NCI-H526 (cell line): ENCODE results near the gene TNFAIP3.
"Not testable (repeated sequence)": the region's sequence is repeated elsewhere in the genome, so short reads cannot be mapped to it uniquely, and the experiment has no call there.

Experiments used
- DNase-seq, 2 experiments: peaks; one replicate each; lab custom pipeline; 2025; lab: John Stamatoyannopoulos, UW

The TNFAIP3 gene

DNA sequence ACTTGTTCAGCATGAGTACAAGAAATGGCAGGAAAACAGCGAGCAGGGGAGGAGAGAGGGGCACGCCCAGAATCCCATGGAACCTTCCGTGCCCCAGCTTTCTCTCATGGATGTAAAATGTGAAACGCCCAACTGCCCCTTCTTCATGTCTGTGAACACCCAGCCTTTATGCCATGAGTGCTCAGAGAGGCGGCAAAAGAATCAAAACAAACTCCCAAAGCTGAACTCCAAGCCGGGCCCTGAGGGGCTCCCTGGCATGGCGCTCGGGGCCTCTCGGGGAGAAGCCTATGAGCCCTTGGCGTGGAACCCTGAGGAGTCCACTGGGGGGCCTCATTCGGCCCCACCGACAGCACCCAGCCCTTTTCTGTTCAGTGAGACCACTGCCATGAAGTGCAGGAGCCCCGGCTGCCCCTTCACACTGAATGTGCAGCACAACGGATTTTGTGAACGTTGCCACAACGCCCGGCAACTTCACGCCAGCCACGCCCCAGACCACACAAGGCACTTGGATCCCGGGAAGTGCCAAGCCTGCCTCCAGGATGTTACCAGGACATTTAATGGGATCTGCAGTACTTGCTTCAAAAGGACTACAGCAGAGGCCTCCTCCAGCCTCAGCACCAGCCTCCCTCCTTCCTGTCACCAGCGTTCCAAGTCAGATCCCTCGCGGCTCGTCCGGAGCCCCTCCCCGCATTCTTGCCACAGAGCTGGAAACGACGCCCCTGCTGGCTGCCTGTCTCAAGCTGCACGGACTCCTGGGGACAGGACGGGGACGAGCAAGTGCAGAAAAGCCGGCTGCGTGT is 11.6 kb downstream of the TNFAIP3 start:
- DNase-seq, result no peak

DNA sequence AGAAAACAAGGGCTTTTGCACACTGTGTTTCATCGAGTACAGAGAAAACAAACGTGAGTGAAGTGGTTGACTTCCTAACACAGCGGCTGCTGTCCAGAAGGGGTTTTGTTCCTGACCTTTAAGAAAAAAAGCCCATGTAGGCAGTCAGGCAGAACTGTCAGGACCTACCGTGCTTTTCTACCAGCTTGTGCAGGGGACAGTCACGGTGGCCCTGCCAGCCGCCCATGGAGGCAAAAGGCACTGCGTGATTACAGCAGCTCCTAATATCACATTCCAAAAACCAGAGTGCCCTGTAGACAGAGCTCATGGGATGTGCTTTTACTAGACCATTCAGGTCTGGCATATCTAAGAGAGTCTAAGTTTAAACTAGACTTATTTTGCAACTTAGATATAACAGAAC is 12.2 kb downstream of the TNFAIP3 start:
- DNase-seq, result no peak

DNA sequence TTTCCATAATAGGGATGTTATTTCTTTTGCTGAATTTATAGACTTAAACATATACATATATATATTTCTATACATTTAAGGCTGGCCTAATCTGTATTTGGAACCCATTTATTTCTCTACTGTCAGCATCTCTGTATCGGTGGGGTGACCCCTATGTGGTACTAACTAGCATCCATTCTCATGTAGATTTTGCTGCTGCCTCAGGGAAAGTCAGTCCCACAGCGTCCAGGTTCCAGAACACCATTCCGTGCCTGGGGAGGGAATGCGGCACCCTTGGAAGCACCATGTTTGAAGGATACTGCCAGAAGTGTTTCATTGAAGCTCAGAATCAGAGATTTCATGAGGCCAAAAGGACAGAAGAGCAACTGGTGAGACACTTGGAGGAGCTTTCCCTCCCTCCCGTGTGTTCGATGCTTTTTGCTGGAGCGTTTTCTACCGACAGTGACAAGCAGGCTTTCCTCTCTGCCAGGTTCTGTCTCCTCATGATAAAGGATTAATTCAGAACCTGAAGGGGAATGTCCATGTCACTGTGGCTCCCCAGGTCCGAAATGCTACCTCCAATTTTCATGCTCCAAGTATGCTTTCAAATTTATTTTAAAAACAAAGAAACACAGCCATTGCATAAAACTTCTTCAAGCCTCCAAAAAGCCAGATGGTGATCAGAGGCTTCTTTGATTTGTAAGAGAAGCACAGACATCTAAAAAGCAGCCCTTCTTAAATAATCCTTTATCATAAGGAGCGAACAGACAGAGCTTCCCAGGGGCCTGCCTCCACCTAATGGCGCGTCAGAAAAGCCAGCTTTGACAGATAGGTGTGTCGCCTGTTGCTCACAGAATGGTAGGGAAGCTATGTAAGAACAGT is 13.1 kb downstream of the TNFAIP3 start:
- no peak for DNase-seq

DNA sequence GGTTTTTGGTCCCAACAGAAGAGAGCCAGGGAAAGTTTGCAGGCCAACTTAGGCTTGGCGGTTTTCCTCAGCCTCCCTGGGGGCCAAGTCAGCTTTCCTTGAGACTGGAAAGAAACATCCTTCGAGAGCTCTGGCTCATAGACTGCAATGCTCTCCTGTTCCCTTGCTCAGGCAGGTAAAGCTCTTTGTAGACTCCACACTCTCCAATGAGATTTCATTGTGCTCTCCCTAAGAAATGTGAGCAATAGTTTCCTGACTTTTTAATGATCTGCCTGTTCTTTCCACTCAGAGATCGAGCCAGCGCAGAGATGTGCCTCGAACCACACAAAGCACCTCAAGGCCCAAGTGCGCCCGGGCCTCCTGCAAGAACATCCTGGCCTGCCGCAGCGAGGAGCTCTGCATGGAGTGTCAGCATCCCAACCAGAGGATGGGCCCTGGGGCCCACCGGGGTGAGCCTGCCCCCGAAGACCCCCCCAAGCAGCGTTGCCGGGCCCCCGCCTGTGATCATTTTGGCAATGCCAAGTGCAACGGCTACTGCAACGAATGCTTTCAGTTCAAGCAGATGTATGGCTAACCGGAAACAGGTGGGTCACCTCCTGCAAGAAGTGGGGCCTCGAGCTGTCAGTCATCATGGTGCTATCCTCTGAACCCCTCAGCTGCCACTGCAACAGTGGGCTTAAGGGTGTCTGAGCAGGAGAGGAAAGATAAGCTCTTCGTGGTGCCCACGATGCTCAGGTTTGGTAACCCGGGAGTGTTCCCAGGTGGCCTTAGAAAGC is 13.9 kb downstream of the TNFAIP3 start:
- no peak for DNase-seq

DNA sequence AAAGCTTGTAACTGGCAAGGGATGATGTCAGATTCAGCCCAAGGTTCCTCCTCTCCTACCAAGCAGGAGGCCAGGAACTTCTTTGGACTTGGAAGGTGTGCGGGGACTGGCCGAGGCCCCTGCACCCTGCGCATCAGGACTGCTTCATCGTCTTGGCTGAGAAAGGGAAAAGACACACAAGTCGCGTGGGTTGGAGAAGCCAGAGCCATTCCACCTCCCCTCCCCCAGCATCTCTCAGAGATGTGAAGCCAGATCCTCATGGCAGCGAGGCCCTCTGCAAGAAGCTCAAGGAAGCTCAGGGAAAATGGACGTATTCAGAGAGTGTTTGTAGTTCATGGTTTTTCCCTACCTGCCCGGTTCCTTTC is 14.4 kb downstream of the TNFAIP3 start:
- DNase-seq, result no peak

DNA sequence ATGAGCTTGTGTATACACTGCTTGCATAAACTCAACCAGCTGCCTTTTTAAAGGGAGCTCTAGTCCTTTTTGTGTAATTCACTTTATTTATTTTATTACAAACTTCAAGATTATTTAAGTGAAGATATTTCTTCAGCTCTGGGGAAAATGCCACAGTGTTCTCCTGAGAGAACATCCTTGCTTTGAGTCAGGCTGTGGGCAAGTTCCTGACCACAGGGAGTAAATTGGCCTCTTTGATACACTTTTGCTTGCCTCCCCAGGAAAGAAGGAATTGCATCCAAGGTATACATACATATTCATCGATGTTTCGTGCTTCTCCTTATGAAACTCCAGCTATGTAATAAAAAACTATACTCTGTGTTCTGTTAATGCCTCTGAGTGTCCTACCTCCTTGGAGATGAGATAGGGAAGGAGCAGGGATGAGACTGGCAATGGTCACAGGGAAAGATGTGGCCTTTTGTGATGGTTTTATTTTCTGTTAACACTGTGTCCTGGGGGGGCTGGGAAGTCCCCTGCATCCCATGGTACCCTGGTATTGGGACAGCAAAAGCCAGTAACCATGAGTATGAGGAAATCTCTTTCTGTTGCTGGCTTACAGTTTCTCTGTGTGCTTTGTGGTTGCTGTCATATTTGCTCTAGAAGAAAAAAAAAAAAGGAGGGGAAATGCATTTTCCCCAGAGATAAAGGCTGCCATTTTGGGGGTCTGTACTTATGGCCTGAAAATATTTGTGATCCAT is 15.3 kb downstream of the TNFAIP3 start:
- no peak for DNase-seq

DNA sequence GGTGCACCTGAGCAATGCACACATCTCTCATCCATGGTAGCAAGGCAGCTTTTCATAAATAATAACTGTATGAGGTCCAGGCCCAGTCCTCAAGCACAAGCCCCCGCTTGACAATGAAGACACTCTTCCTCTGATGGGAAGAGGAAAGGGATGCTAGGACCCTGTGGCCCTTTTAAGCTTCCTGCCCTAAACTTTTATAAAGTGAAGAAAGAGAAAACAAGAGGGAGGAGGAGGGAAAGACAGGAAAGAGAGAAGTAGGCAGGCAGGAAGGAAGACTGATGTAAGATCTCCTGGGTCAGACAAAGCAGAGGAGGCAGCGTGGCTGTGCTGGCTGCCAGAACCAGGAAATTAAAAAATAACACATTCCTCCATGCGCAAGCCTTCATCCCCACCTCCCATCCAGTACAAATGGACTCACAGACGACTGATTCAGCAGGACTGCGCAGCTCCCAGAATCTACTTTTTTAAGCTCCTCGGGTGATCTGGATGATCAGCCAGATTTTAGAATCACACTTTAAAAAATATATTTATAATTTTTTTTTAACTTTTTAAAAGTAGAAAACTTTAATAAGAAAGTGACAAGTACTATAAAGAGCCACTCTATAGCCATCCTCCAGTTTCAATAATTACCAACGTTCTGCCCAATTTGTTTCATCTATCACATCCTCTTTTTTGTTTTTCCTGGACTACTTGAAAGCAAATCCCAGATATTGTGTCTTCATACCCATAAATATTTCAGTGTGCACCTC is 16.5 kb downstream of the TNFAIP3 start:
- no peak for DNase-seq

DNA sequence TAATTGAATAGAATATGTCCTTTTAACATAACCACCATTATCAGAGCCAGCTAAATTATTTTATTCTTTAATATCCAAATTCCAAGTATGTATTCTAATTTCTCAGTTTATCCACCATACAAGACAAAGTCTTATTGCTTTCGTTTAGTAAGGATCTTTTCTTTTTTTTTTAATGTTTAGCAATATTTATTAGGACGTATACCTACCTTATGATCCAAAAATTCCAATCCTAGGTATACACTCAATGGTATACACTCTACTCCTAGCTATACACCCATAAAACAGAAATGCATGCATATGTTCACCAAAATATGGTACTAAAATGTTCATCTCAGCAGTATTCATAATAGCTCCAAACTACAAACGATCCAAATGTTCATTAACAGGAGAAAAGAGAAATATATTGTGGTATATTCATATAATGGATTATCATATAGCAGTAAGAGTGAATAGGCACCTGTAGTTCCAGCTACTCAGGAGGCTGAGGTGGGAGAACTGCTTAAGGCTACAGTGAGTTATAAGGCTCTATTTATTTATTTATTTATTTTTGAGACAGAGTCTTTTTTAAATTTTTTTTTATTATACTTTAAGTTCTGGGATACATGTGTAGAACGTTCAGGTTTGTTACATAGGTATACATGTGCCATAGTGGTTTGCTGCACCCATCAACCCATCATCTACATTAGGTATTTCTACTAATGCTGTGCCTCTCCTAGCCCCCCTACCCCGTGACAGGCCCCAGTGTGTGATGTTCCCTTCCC is 17.3 kb downstream of the TNFAIP3 start:
- DNase-seq, result no peak

DNA sequence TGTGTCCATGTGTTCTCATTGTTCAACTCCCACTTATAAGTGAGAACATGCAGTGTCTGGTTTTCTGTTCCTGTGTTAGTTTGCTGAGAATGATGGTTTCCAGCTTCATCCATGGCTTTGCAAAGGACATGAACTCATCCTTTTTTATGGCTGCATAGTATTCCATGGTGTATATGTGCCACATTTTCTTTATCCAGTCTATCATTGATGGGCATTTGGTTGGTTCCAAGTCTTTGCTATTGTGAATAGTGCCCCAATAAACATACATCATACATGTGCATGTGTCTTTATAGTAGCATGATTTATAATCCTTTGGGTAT is 17.8 kb downstream of the TNFAIP3 start:
- not testable (repeated sequence) for DNase-seq

DNA sequence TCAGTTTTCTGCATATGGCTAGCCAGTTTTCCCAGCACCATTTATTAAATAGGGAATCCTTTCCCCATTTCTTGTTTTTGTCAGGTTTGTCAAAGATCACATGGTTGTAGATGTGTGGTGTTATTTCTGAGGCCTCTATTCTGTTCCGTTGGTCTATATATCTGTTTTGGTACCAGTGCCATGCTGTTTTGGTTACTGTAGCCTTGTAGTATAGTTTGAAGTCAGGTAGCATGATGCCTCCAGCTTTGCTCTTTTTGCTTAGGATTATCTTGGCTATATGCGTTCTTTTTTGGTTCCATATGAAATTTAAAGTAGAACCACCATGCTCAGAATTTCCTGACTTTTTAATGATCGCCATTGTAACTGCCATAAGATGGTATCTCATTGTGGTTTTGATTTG is 19.2 kb downstream of the TNFAIP3 start:
- DNase-seq, result not testable (repeated sequence)

DNA sequence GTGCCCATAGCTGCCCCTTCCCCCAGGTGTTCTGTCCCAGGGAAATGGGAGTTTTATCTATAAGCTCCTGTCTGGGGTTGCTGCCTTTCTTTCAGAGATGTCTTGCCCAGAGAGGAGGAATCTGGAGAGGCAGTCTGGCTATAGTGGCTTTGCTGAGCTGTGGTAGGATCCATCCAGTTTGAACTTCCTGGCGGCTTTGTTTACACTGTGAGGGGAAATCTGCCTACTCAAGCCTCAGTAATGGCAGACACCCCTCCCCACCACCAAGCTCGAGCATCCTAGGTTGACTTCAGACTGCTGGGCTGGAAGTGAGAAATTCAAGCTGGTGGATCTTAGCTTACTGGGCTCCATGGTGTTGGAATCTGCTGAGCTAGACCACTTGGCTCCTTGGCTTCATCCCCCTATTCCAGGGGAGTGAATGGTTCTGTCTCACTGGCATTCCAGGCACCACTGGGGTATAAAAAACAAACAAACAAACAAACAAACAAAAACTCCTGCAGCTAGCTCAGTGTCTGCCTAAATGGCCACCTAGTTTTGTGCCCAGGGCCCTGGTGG is 24.0 kb downstream of the TNFAIP3 start:
- DNase-seq, result no peak

DNA sequence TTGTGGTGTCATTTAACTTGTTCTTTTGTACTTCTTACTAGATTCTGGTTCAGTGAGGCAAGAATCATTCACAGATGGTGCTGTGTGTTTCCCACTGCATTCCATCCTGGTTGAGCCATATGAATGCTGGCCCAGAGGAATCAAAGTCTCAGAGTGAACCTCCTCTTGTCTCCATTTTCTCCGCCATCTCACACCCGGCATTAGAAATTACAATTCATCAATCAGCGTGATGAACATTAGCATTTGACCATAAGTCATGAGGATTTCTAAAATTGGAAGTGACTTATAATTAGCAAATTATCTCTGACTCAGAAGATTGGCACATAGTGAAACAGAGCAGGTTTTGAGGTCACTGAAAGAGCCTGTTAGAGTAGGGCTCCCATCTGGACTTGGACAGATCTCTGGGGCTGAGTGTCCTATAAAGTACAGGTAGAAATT is 25.2 kb downstream of the TNFAIP3 start:
- DNase-seq, result no peak

DNA sequence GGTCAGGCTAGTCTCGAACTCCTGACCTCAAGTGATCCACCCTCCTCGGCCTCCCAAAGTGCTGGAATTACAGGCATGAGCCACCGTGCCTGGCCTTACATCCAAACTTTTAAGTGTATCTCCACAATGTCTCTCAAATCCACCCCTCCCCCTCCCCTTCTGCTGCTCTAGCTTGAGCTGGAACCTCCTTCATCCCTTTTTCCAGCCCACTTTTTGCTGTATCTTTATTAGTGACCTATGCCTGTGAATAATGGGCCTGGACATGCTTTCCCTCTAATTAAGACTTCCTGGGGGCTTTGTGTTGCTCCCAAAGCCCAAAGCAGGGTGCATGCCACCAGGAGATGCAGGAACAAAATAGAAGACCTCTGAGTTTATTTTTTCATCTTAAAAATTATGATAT is 26.1 kb downstream of the TNFAIP3 start:
- no peak for DNase-seq

DNA sequence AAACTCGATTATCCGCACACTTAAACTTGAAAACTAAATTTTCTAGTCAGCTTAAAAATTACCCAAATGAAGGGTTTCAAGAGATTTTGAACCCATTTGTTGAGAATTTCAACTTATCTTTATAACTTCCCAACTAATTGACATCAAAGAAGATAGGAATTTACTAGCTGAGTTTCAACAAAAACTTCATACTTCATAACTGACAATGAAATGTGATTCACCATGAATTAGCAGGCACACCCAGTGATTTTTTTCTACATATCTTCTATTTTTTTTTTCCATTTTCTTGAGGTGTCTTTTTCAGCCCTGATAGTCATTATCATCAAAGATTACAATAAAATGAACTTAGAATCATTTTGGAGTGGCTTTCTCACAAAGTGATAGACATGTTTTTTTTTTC is 26.7 kb downstream of the TNFAIP3 start:
- no peak for DNase-seq

DNA sequence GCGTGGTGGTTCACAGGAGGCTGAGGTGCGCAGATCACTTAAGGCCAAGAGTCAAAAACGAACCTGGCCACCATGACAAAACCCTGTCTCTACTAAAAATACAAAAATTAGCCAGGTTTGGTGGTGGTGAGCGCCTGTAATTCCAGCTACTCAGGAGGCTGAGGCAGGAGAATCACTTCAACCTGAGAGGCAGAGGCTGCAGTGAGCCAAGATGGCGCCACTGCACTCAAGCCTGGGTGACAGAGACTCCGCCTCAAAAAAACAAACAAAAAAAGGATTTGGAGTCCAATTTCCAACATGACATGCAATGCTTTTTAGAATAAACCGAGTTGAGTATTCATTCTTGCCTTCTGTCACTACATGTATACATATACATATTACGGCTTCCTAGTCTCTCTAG is 27.3 kb downstream of the TNFAIP3 start:
- DNase-seq, result not testable (repeated sequence)

DNA sequence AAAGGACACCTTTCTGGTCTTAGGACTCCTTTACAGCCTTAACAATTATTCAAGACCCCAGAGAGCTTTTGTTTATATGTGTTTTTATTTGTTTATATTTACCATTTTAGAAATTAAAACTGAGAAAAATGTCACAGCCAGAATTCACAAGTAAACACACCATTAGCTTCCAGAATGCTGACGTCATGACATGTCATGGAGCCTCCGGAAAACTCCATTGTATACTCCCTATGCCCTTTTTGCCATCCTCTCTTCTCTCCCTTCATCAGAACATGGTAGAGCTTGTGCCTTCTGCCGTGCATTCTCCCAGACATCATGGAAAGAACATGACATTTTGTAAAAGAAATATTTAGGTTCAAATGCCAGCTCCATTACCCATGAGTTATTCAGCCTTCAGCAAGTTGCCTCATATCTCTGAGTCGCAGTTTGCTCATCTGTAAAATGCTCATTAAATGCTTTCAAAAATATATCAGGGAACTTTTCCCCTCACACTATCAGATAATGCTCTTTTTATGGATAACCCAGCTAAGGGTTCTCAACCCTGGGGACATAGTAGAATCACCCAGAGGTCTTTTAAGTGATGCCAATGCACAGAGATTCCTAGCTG is 27.8 kb downstream of the TNFAIP3 start:
- DNase-seq, result no peak

DNA sequence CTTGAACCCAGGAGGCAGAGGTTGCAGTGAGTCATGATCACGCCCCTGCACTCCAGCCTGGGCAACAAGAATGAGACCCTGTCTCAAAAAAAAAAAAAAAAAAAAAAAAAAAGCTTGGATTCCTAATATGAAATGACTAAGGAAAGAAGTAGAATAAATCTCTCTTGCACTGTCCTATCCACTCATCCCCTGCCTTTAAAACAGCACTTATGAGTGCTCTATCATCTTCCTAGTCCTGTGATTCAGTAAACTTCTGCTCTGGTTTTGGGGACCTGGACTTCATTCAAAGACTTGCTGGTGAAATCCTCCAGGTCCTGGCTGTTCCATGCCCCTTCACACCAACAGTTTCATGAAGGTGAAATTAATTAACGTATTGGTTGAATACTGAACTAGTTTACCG is 29.6 kb downstream of the TNFAIP3 start:
- no peak for DNase-seq

DNA sequence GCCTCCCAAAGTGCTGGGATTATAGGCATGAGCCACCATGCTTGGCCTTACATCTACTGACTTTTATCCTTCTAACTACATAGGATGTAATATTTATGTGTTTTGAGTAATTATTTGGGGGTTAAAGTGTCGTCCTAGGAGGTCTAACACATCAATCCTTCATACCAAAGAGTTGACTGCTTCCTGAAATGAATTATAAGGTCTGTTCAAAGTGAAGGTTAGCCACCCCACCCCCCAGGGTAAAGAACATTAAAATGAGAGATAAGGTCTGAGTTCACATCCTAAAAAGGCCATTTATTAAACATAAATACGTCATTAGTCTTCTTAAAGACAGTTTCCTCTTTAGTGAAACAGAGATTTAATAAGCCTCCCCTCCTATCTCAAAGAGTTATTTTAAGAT is 33.8 kb downstream of the TNFAIP3 start:
- no peak for DNase-seq

DNA sequence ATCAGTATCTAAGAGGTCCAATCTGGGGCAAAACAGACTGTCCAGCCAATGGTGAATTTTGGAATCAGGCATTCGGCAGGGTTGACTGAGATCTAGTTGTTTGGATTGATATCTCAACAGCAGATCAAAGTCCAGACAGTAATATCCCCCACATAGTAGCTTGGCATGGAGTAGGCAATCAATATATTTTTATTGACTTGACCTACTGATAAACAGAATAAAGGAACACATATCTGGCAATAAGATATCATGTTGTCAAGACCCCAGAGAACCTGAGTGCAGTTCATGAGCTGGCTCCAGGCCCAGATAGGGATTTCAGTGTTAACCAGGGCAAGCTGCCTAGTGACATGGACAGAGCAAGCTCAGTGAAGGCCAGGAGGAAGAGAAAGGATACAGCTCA is 34.4 kb downstream of the TNFAIP3 start:
- no peak for DNase-seq

DNA sequence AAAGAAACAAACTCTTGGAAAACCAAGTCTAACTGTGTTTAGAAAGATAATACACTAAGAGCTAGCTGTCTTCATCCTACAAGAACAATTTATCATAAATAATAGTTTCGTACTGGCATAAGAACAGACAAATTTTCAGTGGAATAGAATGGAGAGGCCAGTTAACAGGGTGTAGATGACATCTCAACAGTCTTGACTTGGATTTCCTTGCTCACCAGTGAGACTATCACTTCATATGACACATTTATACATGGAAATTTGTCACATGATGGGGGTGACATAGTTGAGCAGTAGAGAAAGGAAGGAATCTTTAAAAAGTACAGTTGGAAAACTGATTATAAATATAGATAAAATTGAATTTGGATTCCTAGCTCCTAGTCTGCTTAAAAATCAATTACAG is 35.6 kb downstream of the TNFAIP3 start:
- DNase-seq, result no peak
